Mucosa of stomach (tissue), 1 donor: ENCODE results near the gene MAP2K1.
A peak's percentile ranks its signal among the peaks of the same experiment; 100 is the strongest.
"Not testable (repeated sequence)": the region's sequence is repeated elsewhere in the genome, so short reads cannot be mapped to it uniquely, and the experiment has no call there.

Experiments used
- H3K27me3 ChIP-seq: one replicate; pipeline ENCODE4 v1.7.0; 2013; ENCODE audit warnings: mild to moderate bottlenecking, low read length; ENCODE audit not compliant: control insufficient read depth, insufficient read depth
- H3K36me3 ChIP-seq: one replicate; pipeline ENCODE4 v1.7.0; 2013; ENCODE audit warnings: low read length; ENCODE audit not compliant: control insufficient read depth, insufficient read depth
- H3K4me1 ChIP-seq: one replicate; pipeline ENCODE4 v1.7.0; 2013; ENCODE audit warnings: mild to moderate bottlenecking, low read length; ENCODE audit not compliant: control insufficient read depth, insufficient read depth
- H3K4me3 ChIP-seq: one replicate; pipeline ENCODE4 v1.7.0; 2013; ENCODE audit warnings: low read length
- H3K9ac ChIP-seq: one replicate; pipeline ENCODE4 v1.7.0; 2013; ENCODE audit warnings: mild to moderate bottlenecking, low read length, moderate library complexity
- H3K9me3 ChIP-seq: one replicate; pipeline ENCODE4 v1.7.0; 2013; ENCODE audit warnings: mild to moderate bottlenecking, low read length, moderate library complexity; ENCODE audit not compliant: control insufficient read depth
- donor health status: Pancreatic carcinoma.

Gene MAP2K1

DNA sequence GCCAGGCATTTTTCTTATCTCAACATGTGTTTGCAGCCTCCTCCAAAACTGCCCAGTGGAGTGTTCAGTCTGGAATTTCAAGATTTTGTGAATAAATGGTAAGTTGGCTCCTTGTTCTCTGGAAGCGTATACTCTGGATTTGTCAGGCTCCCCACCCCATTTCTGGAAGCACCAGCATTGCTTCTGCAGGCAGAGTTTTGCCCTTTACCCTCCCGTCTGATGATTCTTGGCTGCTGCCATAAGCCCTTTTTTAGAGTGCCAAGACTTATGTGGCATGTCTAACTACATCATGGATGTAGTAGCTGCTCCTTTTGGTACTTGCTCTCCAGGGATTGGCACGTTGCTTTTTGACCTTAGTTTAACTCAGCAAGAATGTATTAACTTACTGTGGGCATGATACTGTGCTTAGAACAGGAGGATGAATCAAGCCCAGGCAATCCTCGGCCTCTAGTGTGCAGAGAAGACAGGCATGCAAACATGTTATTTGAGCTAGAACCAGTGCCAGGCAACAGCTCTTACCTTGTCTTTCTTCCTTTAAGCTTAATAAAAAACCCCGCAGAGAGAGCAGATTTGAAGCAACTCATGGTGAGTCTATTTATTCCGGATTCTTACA, 102.6 kb downstream of the MAP2K1 start:
- no peak overlapping the region for H3K4me3 ChIP-seq
- no peaks in the 10 kb centered on the region for H3K9me3 ChIP-seq
- H3K9ac ChIP-seq: no peak overlapping the region
- no peaks in the 10 kb centered on the region for H3K27me3 ChIP-seq
- no peaks in the 10 kb centered on the region for H3K4me1 ChIP-seq
- peaks cover 8% of the 10 kb centered on the region for H3K36me3 ChIP-seq

DNA sequence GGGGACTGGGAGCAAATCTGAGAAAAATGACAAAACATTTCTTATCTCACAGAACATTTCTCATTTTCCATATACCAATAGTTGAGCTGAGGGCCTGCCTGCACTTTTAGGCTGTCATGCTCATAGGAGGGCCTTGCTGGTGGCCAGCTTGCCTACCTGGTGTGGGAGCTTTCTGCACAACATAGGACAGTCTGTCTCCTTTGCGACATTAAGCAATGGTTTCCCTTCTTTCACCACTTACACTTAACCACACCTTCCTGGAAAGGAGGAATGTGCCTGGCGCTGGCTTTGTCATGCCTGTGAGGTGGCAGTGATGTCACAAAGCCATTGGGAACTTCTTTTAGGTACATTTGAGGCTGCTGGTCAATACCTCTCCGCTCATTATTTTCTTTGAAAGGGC, 105.1 kb downstream of the MAP2K1 start:
- Histone ChIP-seq H3K4me3 (no peak overlapping the region), H3K9ac (no peak overlapping the region), H3K36me3 (peaks cover 8% of the 10 kb centered on the region), H3K9me3 (no peaks in the 10 kb centered on the region), H3K27me3 (no peaks in the 10 kb centered on the region), H3K4me1 (peaks cover 2% of the 10 kb centered on the region)

DNA sequence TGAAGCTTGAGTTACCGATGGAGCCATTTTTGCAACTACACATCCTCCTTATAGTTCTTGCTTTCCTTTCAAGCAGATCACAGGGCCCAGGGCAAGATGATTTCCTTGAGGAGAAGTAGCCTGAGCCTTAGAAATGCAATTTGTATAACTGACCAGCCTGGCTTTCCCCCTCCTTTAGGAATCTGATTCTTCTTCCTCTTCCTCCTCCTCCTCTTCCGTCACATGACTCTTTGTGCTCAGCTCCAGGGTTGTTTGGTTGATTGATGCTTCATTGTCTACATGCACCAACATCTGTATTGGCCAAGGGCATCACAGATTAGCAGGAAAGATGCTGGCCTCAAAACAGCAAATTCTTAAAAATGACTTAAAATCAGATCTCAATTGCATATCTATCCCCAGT, 107.5 kb downstream of the MAP2K1 start:
- H3K4me3 ChIP-seq: no peak overlapping the region
- peaks cover 15% of the 10 kb centered on the region for H3K36me3 ChIP-seq
- peaks cover 15% of the 10 kb centered on the region for H3K4me1 ChIP-seq
- no peaks in the 10 kb centered on the region for H3K9me3 ChIP-seq
- no peak overlapping the region for H3K9ac ChIP-seq
- H3K27me3 ChIP-seq: no peaks in the 10 kb centered on the region

DNA sequence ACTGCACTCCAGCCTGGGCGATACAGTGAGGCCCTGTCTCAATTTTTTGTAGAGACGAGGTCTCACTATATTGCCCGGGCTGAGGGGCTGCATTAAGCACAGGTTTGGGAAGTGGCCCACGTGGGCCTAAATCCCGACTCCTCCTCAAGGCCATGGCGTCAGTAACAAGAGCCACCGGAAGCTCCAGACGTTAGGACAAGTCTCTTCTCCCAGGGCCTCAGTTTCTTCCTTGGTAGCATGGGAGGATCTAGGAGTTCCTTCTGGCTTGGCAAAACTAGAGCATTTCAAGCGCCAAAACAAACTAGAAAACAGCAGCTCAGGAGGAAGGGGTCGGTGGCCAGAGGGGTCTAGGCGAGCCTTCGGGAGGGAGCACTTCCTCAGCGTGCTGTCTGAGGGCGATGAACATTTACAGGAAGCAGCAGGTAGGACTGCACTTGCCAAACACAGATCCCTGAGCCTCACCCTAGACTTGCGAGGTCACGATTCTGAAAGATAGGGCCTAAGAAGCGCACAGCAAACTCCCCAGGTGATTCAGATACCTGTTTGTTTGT, 110.3 kb downstream of the MAP2K1 start:
- H3K9me3 ChIP-seq: no peaks in the 10 kb centered on the region
- peak overlapping the region; percentile 94 for H3K4me3 ChIP-seq
- H3K36me3 ChIP-seq: peaks cover 18% of the 10 kb centered on the region
- H3K9ac ChIP-seq: peak overlapping the region; percentile 89
- peaks cover 15% of the 10 kb centered on the region for H3K4me1 ChIP-seq
- no peaks in the 10 kb centered on the region for H3K27me3 ChIP-seq

DNA sequence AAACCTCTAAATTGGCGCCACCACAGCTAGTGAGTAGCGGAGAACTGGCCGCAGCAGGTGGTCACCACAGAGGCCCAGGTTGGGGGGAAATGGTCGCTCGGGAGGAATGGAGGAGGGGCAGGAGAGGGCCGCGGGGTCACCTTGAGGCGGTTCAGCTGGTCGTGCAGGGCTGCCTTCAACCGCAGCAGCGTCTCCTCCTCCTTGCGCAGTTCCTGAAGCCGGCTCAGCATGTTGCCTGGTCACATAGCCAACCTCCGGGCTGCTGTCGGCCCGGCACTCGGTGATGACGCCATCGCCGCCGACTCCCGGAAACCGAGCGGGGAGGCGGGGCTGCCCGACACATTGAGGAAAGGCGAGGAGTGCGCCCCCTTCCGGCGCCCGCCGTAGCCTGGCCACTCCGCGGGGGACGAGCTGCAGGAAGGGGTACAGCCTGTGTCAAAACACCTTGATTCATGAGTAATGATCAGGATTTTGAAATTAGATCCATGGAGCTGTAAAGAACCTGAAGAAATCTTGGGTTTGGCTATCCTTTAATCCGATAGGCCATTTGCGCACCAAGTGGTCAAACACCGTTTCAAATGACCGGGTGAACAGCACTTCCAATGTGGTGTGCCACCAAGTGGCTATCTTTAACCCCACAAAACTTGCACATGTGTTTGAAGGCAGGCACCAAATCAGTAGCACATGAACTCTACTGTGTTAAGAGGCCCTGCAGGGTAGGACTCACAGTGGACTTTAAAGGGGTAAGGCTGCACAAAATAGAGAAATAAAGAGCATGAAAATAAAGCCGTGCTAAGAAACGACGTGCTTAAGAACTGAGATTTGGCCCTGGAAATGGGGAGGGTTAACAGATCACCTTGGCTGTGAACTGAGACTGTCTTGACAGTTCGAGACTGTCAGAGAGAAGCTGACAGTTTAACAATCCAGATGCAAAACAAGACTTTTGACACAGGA, 111.1 kb downstream of the MAP2K1 start, which contains the start of gene SNAPC5:
SNAPC5 (minus strand) TSS at position 261 of the 954 bp plus-strand sequence; CDS start at position 230, 31 bp downstream.
- H3K4me3 ChIP-seq: peak within 1 kb of the TSS; percentile 94
- peaks cover 24% of the 10 kb centered on the region for H3K36me3 ChIP-seq
- peak within 1 kb of the TSS; percentile 89 for H3K9ac ChIP-seq
- H3K27me3 ChIP-seq: no peaks in the 10 kb centered on the region
- peaks cover 19% of the 10 kb centered on the region for H3K4me1 ChIP-seq
- H3K9me3 ChIP-seq: no peaks in the 10 kb centered on the region

DNA sequence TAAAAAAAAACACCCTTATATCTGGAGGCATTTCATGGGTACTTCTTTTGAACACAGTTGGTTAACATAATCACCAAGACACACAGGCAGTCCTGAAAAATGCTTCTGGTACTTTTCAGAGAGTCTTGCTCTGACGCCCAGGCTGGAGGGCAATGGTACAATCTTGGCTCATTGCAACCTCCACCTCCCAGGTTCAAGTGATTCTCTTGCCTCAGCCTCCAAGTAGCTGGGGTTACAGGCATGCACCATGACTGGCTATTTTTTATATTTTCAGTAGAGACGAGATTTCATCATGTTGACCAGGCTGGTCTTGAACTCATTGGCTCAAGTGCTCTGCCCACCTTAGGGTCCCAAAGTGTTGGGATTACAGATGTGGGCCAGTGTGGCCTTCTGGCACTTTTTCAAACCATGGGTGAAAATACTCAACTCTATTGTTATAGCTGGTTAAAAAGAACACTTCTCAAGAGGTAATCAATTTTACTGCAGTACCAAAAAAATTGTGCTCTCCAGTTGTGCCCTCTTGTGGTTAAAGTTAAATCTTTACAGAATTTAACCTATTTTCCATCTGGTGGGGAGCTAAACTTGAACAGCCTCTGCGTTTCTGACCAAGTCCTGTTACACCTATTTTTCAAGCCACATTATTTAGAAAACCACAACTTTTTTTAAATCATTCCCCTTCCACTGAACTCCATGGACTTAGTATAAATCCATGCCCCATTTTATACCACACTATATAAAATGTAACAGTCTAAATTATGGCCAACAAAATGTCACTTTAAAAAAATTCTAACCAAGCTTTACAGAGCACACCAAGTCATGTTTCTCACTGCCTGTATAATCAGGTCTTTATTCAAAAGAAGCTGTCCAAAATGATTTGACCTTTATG, 112.0 kb downstream of the MAP2K1 start:
- Histone ChIP-seq H3K27me3 (no peaks in the 10 kb centered on the region), H3K36me3 (peaks cover 24% of the 10 kb centered on the region), H3K9me3 (no peaks in the 10 kb centered on the region), H3K9ac (no peak overlapping the region), H3K4me3 (no peak overlapping the region), H3K4me1 (peaks cover 26% of the 10 kb centered on the region)

DNA sequence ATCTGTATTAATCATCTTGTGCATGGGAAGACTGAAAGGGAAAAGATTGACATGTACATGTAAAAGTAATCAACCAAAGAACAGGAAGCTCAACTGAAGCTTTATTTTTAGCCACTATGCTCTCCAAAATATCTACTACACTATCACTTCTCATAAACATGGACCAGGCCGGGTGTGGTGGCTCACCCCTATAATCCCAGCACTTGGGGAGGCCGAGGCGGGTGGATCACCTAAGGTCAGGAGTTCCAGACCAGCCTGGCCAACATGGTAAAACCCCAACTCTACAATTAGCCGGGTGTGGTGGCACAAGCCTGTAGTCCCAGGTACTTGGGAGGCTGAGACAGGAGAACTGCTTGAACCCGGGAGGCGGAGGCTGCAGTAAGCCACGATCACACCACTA, 113.6 kb downstream of the MAP2K1 start:
- not testable (repeated sequence) for H3K4me3 ChIP-seq, H3K27me3 ChIP-seq, H3K9me3 ChIP-seq, H3K9ac ChIP-seq
- Histone ChIP-seq H3K4me1 (peaks cover 27% of the 10 kb centered on the region), H3K36me3 (peaks cover 24% of the 10 kb centered on the region)

DNA sequence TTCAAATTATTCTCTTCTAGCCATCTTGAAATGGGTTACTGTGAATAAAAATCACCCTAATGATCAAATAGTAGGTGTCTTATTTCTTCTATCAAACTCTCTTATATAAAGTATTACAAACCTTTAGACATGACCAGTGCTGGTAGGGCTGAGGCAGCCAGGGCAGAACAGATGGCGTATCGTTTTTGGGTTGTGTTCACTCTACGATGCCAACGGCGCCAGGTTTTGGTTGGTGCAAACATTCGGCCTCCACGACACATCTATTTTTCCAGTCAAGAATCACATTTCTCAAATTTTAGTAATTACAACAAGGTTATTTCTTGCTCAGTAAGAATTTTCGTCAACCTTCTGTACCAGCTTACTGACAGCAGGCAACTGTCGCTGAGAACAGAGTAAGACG, 115.8 kb downstream of the MAP2K1 start:
- peaks cover 20% of the 10 kb centered on the region for H3K4me1 ChIP-seq
- H3K4me3 ChIP-seq: no peak overlapping the region
- no peaks in the 10 kb centered on the region for H3K9me3 ChIP-seq
- H3K36me3 ChIP-seq: peaks cover 24% of the 10 kb centered on the region
- no peak overlapping the region for H3K9ac ChIP-seq
- H3K27me3 ChIP-seq: no peaks in the 10 kb centered on the region

DNA sequence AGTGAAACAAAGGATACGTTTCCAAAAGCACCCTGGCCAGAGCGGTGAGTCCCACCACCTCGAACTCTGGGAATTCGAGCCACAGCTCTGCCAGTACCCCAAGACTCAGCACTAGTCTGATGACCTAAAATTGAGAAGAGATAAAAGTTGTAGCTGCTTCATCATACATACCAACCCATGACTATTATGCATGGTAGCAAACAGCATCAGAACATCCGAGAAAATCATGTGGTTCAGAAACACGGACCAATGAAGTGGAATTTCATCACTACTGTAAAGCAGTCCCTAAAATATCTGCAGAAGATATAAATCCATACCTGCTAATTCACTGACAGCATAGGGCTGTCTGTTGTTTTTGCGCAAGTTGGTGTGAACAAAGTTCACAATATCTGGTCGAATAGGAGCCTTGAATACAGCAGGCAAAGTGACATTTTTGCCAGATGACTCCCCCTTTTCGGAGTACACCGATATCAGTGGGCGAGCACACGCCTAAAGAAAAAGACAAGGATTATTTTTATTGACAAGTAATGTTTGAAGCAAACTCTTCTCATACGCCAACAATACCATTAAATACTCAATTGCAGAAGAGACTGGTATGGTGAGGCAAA, 116.4 kb downstream of the MAP2K1 start:
- Histone ChIP-seq H3K4me3 (peak overlapping the region; percentile 89), H3K36me3 (peaks cover 24% of the 10 kb centered on the region), H3K9ac (peak overlapping the region; percentile 90), H3K4me1 (peaks cover 16% of the 10 kb centered on the region)
- H3K27me3 ChIP-seq, H3K9me3 ChIP-seq: not testable (repeated sequence)

DNA sequence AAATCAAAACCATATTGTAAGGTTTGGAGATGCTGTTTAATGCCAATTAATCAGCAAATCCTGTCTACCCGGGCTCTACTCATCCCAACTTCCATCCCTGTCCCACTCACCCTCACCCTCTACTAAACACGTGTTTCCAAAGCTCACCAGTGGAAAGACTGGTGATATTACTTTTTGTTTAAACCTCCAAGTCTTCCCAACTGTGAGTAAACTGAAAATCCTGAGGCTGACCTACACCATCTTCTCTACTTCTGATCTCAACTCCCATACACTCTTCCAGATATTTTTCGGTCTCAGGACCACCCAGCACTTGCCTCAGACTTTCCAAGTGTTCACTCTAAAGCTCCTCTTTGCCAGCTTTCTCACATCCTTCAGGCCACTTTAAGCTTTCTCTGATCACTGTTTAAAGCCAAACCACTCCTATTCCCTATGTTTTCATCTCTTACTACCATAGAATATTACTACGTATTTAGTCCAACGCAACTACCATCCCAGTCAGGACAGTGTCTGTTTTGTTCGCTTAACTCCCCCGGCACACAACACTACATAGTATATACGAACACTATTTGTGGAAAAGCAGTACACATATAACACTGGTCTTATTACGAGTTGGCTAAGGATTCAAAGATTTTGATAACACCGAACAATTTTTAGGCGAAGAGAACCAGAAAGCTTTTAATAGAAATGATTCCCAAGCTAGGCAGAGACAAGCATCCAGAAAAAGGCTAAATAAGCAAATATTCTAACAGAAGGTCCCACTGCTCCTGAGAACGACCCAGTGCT, 117.3 kb downstream of the MAP2K1 start:
- H3K9ac ChIP-seq: peak overlapping the region; percentile 90
- peaks cover 11% of the 10 kb centered on the region for H3K4me1 ChIP-seq
- peaks cover 15% of the 10 kb centered on the region for H3K36me3 ChIP-seq
- no peaks in the 10 kb centered on the region for H3K27me3 ChIP-seq
- peak overlapping the region; percentile 89 for H3K4me3 ChIP-seq
- H3K9me3 ChIP-seq: no peaks in the 10 kb centered on the region
